Spinal cord (tissue), 10 donors: ENCODE measurements around the gene SCYL2. TPM values are rescaled to one million over a fixed set of nuclear protein-coding genes. Genes with fewer than 3 reads are reported as not detected.

Source experiments
- DNase-seq, 6 donors: peaks; one replicate each; pipeline versions ENCODE4 v3.0.0 to v3.0.0-alpha.2; 2013 to 2015; ENCODE audit warnings: low spot score in 6 of 6, low read depth in 4 of 6
- H3K27ac ChIP-seq: one replicate; pipeline ENCODE4 v1.5.1; 2013; ENCODE audit warnings: low read depth, low read length, control low read depth
- H3K27me3 ChIP-seq: one replicate; pipeline ENCODE4 v1.6.1; 2013; ENCODE audit warnings: low read length; ENCODE audit not compliant: control insufficient read depth, insufficient read depth
- H3K36me3 ChIP-seq: one replicate; pipeline ENCODE4 v1.6.1; 2013; ENCODE audit warnings: low read length; ENCODE audit not compliant: control insufficient read depth, insufficient read depth
- H3K4me1 ChIP-seq: one replicate; pipeline ENCODE4 v1.6.1; 2013; ENCODE audit warnings: low read length; ENCODE audit not compliant: control insufficient read depth, insufficient read depth
- H3K4me3 ChIP-seq: one replicate; pipeline ENCODE4 v1.5.1; 2013; ENCODE audit warnings: low read depth, low read length, control low read depth
- H3K9me3 ChIP-seq: one replicate; pipeline ENCODE4 v1.6.1; 2013; ENCODE audit warnings: low read length; ENCODE audit not compliant: control insufficient read depth, insufficient read depth
- WGBS: methylation state at CpG from one replicate; pipeline ENCODE4 v1.1.5; 2013; ENCODE audit warnings: missing lambda C conversion rate; ENCODE audit not compliant: insufficient coverage; 5-methylcytosine and 5-hydroxymethylcytosine counted together
- polyA plus RNA-seq, 2 donors: library from polyadenylated mRNA; unstranded; fragments of 120-200 nt; gene quantifications; one replicate each; pipeline ENCODE4 v1.2.1, GENCODE V29; 2013; ENCODE audit not compliant: insufficient read length in 2 of 2
- small RNA-seq: library from RNA; depleted of rRNA; stranded (forward); fragments of <200 nt; gene quantifications from one replicate; pipeline ENCODE3, GENCODE V24; 2014; ENCODE audit warnings: low replicate concordance
- total RNA-seq, 2 donors: library from RNA; depleted of rRNA in 1 of 2; stranded (reverse); fragments of 120-200 nt in 1 of 2; fragments of >200 nt in 1 of 2; gene quantifications; one replicate each; pipeline versions ENCODE4 v1.2.3 to v1.2.4, GENCODE V29; 2013 to 2014
- donor health status: healthy.

The SCYL2 gene
- total and polyA plus RNA-seq, 4 donors, result 37.5 to 83.6 (median 47.4) TPM

GRCh38 chr12:100381379-100381778 lies 114.4 kb downstream of the SCYL2 start:
- Histone ChIP-seq H3K27ac (no peak overlapping the region), H3K27me3 (no peaks in the 10 kb centered on the region), H3K4me1 (no peaks in the 10 kb centered on the region), H3K9me3 (no peaks in the 10 kb centered on the region), H3K36me3 (no peaks in the 10 kb centered on the region), H3K4me3 (no peak overlapping the region)
- DNase-seq, result no peak
- 83% methylated on average over 1 of the region's 2 CpGs for WGBS

- no peaks in the 10 kb centered on the region for H3K9me3 ChIP-seq
- WGBS, result 84% methylated on average over 2 of the region's 6 CpGs
Observed at GRCh38 chr12:100382338-100382737, 115.4 kb downstream of the SCYL2 start.

GRCh38 chr12:100383586-100384558 lies 116.9 kb downstream of the SCYL2 start:
- 93% methylated on average over 5 of the region's 9 CpGs for WGBS
- H3K27ac ChIP-seq, result no peak overlapping the region

More at GRCh38 chr12:100382338-100382737, 115.4 kb downstream of the SCYL2 start:
- Histone ChIP-seq H3K4me3 (no peak overlapping the region), H3K27ac (no peak overlapping the region), H3K27me3 (no peaks in the 10 kb centered on the region), H3K4me1 (no peaks in the 10 kb centered on the region), H3K36me3 (no peaks in the 10 kb centered on the region)
- no peak for DNase-seq

GRCh38 chr12:100384559-100384935 lies 117.6 kb downstream of the SCYL2 start:
- H3K27me3 ChIP-seq, result no peaks in the 10 kb centered on the region
- no peak overlapping the region for H3K27ac ChIP-seq
- no peaks in the 10 kb centered on the region for H3K4me1 ChIP-seq
- peak in 1 of 6 donors; percentile 43 for DNase-seq
- H3K4me3 ChIP-seq, result no peak overlapping the region
- H3K36me3 ChIP-seq, result no peaks in the 10 kb centered on the region
- WGBS, result 73% methylated on average over 5 of the region's 5 CpGs
- H3K9me3 ChIP-seq, result no peaks in the 10 kb centered on the region

More at GRCh38 chr12:100383586-100384558, 116.9 kb downstream of the SCYL2 start:
- no peak overlapping the region for H3K4me3 ChIP-seq
- no peak for DNase-seq
- no peaks in the 10 kb centered on the region for H3K4me1 ChIP-seq
- no peaks in the 10 kb centered on the region for H3K27me3 ChIP-seq
- no peaks in the 10 kb centered on the region for H3K36me3 ChIP-seq
- H3K9me3 ChIP-seq, result no peaks in the 10 kb centered on the region

GRCh38 chr12:100388382-100388781 lies 121.4 kb downstream of the SCYL2 start:
- Histone ChIP-seq H3K4me1 (no peaks in the 10 kb centered on the region), H3K9me3 (no peaks in the 10 kb centered on the region), H3K27ac (no peak overlapping the region), H3K36me3 (no peaks in the 10 kb centered on the region), H3K4me3 (no peak overlapping the region), H3K27me3 (no peaks in the 10 kb centered on the region)
- DNase-seq, result no peak
- no CpG with 5 or more reads among the region's 5 CpGs for WGBS

Small RNAs within 50 kb of the gene (small RNA-seq; reads per million reads assigned to genes)
- gene RF00019, result not detected

Other genes starting within 250 kb of the SCYL2 start
- gene BLTP3B, start 124.3 kb upstream of the SCYL2 start, total RNA-seq, result 100 to 1,000 TPM in 1 of 2 donors, 10 to 100 TPM in 1; 44.9 to 134 TPM
- gene BLTP3B, start 124.3 kb upstream of the SCYL2 start, polyA plus RNA-seq, result 10 to 100 TPM; 36.2 to 45.3 TPM
- 10 to 100 TPM; 26.8 to 49.8 TPM for gene ACTR6, start 66.4 kb upstream of the SCYL2 start, total RNA-seq
- gene ACTR6, start 66.4 kb upstream of the SCYL2 start, polyA plus RNA-seq, result 10 to 100 TPM; 42.1 to 53.4 TPM
- gene DEPDC4, start 98 bp upstream of the SCYL2 start, total RNA-seq, result 1 to 10 TPM; 1.8 to 2.0 TPM
- 1 to 10 TPM; 2.1 to 3.7 TPM for gene DEPDC4, start 98 bp upstream of the SCYL2 start, polyA plus RNA-seq
- gene SLC17A8, start 89.9 kb downstream of the SCYL2 start, total RNA-seq, result 10 to 100 TPM; 12.0 to 13.2 TPM
- gene SLC17A8, start 89.9 kb downstream of the SCYL2 start, polyA plus RNA-seq, result 10 to 100 TPM in 1 of 2 donors, 1 to 10 TPM in 1; 9.3 to 17.4 TPM
- gene NR1H4, start 206.7 kb downstream of the SCYL2 start, total RNA-seq, result 1 to 10 TPM in 1 of 2 donors, under 1 TPM in 1; 0.40 to 2.9 TPM
- gene NR1H4, start 206.7 kb downstream of the SCYL2 start, polyA plus RNA-seq, result 1 to 10 TPM in 1 of 2 donors, under 1 TPM in 1; 0.48 to 1.0 TPM